Thoracic aorta (tissue), 2 donors: ENCODE results near the gene NOC2L. TPM values are rescaled to one million over a fixed set of nuclear protein-coding genes. Genes with fewer than 3 reads are reported as not detected.
"Not testable (repeated sequence)": the region's sequence is repeated elsewhere in the genome, so short reads cannot be mapped to it uniquely, and the experiment has no call there.

ENCODE experiments used
- ATAC-seq: fragments of 150-250 bp; one replicate; pipeline ENCODE4 v1.8.0; 2017; ENCODE audit warnings: low read depth; ENCODE audit not compliant: insufficient number of reproducible peaks, low FRiP score
- DNase-seq: peaks from one replicate; pipeline ENCODE4 v3.0.0-alpha.2; 2020; ENCODE audit warnings: low spot score
- H3K27ac ChIP-seq, 2 donors: fragments of 200-600 bp; sonication (generic); 1 replicate in 1 of 2; 2 replicates in 1 of 2; pipeline ENCODE4 v1.5.1; 2016; ENCODE audit warnings: mild to moderate bottlenecking in 2 of 2, moderate library complexity in 2 of 2
- H3K27me3 ChIP-seq: fragments of 200-600 bp; sonication (generic); replicated peaks from 2 replicates; pipeline ENCODE4 v1.6.0; 2016; ENCODE audit warnings: mild to moderate bottlenecking; ENCODE audit not compliant: insufficient read depth
- H3K36me3 ChIP-seq: fragments of 200-600 bp; sonication (generic); one replicate; pipeline ENCODE4 v1.5.1; 2016
- H3K4me1 ChIP-seq, 2 donors: fragments of 200-600 bp; sonication (generic); 1 replicate in 1 of 2; 2 replicates in 1 of 2; pipeline versions ENCODE4 v1.5.1 to v1.6.0; 2016; ENCODE audit warnings: low read depth in 2 of 2, mild to moderate bottlenecking in 1 of 2; ENCODE audit not compliant: control insufficient read depth in 1 of 2
- H3K4me3 ChIP-seq: fragments of 200-600 bp; sonication (generic); 2 replicates; pipeline ENCODE4 v1.5.1; 2016; ENCODE audit warnings: mild to moderate bottlenecking
- H3K9me3 ChIP-seq: fragments of 200-600 bp; sonication (generic); 2 replicates; pipeline ENCODE4 v1.5.1; 2016
- CTCF ChIP-seq: fragments of 200-600 bp; sonication (generic); IDR thresholded peaks from one replicate; pipeline ENCODE4 v1.5.1; 2019; ENCODE audit warnings: antibody characterized with exemption
- total RNA-seq, 2 donors: library from RNA; depleted of rRNA; stranded (reverse); fragments of >200 nt; gene quantifications; one replicate each; pipeline versions ENCODE4 v1.1.0 to v1.2.3, GENCODE V29; 2016

NOC2L gene
- total RNA-seq, 2 donors from 2014 or later: 33.8 to 47.2 TPM

GRCh38 chr1:903305-903704 is 55.8 kb downstream of the NOC2L start:
- ATAC-seq (no peak), DNase-seq (no peak)
- no peak for TF ChIP-seq CTCF
- Histone ChIP-seq H3K4me1 (peaks cover 12 to 15% of the 10 kb centered on the region in 2 donors), H3K27ac (no peak overlapping the region), H3K9me3 (no peaks in the 10 kb centered on the region), H3K4me3 (no peak overlapping the region), H3K36me3 (no peaks in the 10 kb centered on the region), H3K27me3 (no peaks in the 10 kb centered on the region)

GRCh38 chr1:902802-903201 is 56.3 kb downstream of the NOC2L start:
- Histone ChIP-seq H3K4me3 (no peak overlapping the region), H3K36me3 (no peaks in the 10 kb centered on the region), H3K9me3 (no peaks in the 10 kb centered on the region), H3K4me1 (peaks cover 12 to 15% of the 10 kb centered on the region in 2 donors), H3K27ac (no peak overlapping the region), H3K27me3 (no peaks in the 10 kb centered on the region)
- ATAC-seq (no peak), DNase-seq (no peak)
- no peak for TF ChIP-seq CTCF

GRCh38 chr1:901108-901859 is 57.8 kb downstream of the NOC2L start:
- Histone ChIP-seq H3K27ac (no peak overlapping the region), H3K4me1 (peaks cover 7 to 10% of the 10 kb centered on the region in 2 donors), H3K9me3 (no peaks in the 10 kb centered on the region), H3K27me3 (no peaks in the 10 kb centered on the region), H3K36me3 (no peaks in the 10 kb centered on the region), H3K4me3 (no peak overlapping the region)
- DNase-seq: no peak
- ATAC-seq: no peak
- no peak for TF ChIP-seq CTCF

- ATAC-seq: no peak
- DNase-seq: no peak
Observed at GRCh38 chr1:899636-900317, 59.3 kb downstream of the NOC2L start.

GRCh38 chr1:897951-898350 is 61.1 kb downstream of the NOC2L start:
- not testable (repeated sequence) for H3K9me3 ChIP-seq, ATAC-seq, H3K4me3 ChIP-seq, H3K27ac ChIP-seq, H3K4me1 ChIP-seq, H3K27me3 ChIP-seq, DNase-seq, H3K36me3 ChIP-seq

More at GRCh38 chr1:899636-900317, 59.3 kb downstream of the NOC2L start:
- Histone ChIP-seq H3K27ac (no peak overlapping the region), H3K27me3 (no peaks in the 10 kb centered on the region), H3K4me1 (peaks cover 0 to 3% of the 10 kb centered on the region in 2 donors), H3K9me3 (no peaks in the 10 kb centered on the region), H3K36me3 (no peaks in the 10 kb centered on the region), H3K4me3 (no peak overlapping the region)
- no peak for TF ChIP-seq CTCF
